Measurements from ENCODE around the gene CNTN4.

DNA sequence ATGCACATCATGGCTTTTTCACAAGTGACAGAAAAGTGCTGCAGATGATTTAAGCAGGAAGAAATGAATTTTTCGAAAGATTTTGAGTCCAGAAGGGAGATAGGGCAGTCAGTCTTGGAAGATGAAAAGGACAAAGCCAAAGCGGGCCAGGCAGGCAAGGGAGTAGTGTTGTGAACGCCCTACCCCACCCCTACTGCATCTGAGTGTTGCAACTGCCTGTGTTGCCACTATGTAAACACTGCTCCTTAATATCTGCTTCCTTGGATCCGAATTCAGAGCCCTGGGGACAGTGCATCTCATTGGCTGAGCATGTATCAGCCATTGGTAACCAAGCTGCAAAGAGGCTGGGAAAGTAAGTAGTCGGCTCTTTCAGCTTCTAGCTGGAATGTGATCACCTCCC lies 39.0 kb downstream of the CNTN4 start:
- no peak for TF ChIP-seq GABPA (IDR thresholded peaks at IDR 0.05; ENCODE audit: low read depth)
- TF ChIP-seq, protein P1, sequence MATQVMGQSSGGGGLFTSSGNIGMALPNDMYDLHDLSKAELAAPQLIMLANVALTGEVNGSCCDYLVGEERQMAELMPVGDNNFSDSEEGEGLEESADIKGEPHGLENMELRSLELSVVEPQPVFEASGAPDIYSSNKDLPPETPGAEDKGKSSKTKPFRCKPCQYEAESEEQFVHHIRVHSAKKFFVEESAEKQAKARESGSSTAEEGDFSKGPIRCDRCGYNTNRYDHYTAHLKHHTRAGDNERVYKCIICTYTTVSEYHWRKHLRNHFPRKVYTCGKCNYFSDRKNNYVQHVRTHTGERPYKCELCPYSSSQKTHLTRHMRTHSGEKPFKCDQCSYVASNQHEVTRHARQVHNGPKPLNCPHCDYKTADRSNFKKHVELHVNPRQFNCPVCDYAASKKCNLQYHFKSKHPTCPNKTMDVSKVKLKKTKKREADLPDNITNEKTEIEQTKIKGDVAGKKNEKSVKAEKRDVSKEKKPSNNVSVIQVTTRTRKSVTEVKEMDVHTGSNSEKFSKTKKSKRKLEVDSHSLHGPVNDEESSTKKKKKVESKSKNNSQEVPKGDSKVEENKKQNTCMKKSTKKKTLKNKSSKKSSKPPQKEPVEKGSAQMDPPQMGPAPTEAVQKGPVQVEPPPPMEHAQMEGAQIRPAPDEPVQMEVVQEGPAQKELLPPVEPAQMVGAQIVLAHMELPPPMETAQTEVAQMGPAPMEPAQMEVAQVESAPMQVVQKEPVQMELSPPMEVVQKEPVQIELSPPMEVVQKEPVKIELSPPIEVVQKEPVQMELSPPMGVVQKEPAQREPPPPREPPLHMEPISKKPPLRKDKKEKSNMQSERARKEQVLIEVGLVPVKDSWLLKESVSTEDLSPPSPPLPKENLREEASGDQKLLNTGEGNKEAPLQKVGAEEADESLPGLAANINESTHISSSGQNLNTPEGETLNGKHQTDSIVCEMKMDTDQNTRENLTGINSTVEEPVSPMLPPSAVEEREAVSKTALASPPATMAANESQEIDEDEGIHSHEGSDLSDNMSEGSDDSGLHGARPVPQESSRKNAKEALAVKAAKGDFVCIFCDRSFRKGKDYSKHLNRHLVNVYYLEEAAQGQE (IDR thresholded peaks at IDR 0.05; ENCODE audit: insufficient replicate concordance, low read depth), result no peak
- TF ChIP-seq, protein P2, sequence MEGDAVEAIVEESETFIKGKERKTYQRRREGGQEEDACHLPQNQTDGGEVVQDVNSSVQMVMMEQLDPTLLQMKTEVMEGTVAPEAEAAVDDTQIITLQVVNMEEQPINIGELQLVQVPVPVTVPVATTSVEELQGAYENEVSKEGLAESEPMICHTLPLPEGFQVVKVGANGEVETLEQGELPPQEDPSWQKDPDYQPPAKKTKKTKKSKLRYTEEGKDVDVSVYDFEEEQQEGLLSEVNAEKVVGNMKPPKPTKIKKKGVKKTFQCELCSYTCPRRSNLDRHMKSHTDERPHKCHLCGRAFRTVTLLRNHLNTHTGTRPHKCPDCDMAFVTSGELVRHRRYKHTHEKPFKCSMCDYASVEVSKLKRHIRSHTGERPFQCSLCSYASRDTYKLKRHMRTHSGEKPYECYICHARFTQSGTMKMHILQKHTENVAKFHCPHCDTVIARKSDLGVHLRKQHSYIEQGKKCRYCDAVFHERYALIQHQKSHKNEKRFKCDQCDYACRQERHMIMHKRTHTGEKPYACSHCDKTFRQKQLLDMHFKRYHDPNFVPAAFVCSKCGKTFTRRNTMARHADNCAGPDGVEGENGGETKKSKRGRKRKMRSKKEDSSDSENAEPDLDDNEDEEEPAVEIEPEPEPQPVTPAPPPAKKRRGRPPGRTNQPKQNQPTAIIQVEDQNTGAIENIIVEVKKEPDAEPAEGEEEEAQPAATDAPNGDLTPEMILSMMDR (IDR thresholded peaks at IDR 0.05; ENCODE audit: insufficient read depth, low read length), result no peak
- no peak for TF ChIP-seq POLR2AphosphoS5 (IDR thresholded peaks at IDR 0.05; ENCODE audit: low read depth)
- TF ChIP-seq SPI1 (IDR thresholded peaks at IDR 0.05; ENCODE audit: borderline replicate concordance, low read depth), result no peak
